A549 (cell line): Measurements from ENCODE around the gene BLTP3A. TPM values are rescaled to one million over a fixed set of nuclear protein-coding genes. Genes with fewer than 3 reads are reported as not detected.

Experiments
- ATAC-seq, 2 experiments: fragments of 200-7000 bp in 1 of 2; fragments of >200 bp in 1 of 2; cut with Nextera tagmentation in 1 of 2; cut with Tn5 transposase in 1 of 2; 3 replicates each; pipeline versions ENCODE4 v1.8.0 to v1.9.1; 2018 to 2020; ENCODE audit warnings: mild to moderate bottlenecking in 1 of 2, moderate library complexity in 1 of 2
- CTCF ChIA-PET: fragments of 300-600 bp; sonication (Branson Sonifier 250); formaldehyde crosslinking; extraction: SDS; loops from one replicate; lab custom pipeline; 2021; ENCODE audit warnings: antibody characterized with exemption, inconsistent platforms; lab: Yijun Ruan, JAX
- POLR2A ChIA-PET: fragments of 350-600 bp; formaldehyde crosslinking; extraction: SDS; loops from one replicate; lab custom pipeline; 2021; ENCODE audit warnings: antibody characterized with exemption, inconsistent platforms; lab: Yijun Ruan, JAX
- DNase-seq, 2 experiments: peaks; one replicate each; pipeline versions ENCODE4 v3.0.0 to v3.0.0-alpha.2; 2011 to 2016; ENCODE audit warnings: low read depth in 1 of 2, low spot score in 1 of 2
- FAIRE-seq: peaks from 2 replicates; lab custom pipeline; 2011; peaks lifted over from hg19 to GRCh38; lab: Jason Lieb, UNC
- H3K27ac ChIP-seq, 2 experiments: fragments of >200 bp; sonication (Bioruptor Twin); formaldehyde crosslinking; 3 replicates each; pipeline ENCODE4 v1.5.1; 2016 to 2017
- H3K4me1 ChIP-seq: fragments of >200 bp; sonication (Bioruptor Twin); formaldehyde crosslinking; 3 replicates; pipeline ENCODE4 v1.6.1; 2016
- H3K4me2 ChIP-seq: fragments of >200 bp; sonication (Bioruptor Twin); formaldehyde crosslinking; 3 replicates; pipeline ENCODE4 v1.6.1; 2016
- H3K4me3 ChIP-seq: fragments of >200 bp; sonication (Bioruptor Twin); formaldehyde crosslinking; 3 replicates; pipeline ENCODE4 v1.5.1; 2016
- H3K9me3 ChIP-seq: fragments of >200 bp; sonication (Bioruptor Twin); formaldehyde crosslinking; 3 replicates; pipeline ENCODE4 v1.6.1; 2016
- BHLHE40 ChIP-seq: IDR thresholded peaks from 2 replicates; pipeline ENCODE4 v1.6.1; 2012; ENCODE audit warnings: low read depth, low read length, inconsistent platforms
- CBX8 ChIP-seq: fragments of 200-600 bp; sonication (generic); IDR thresholded peaks from 2 replicates; pipeline ENCODE4 v1.6.1; 2016
- CHD2 ChIP-seq: fragments of 150-350 bp; IDR thresholded peaks from 2 replicates; pipeline ENCODE4 v1.6.1; 2014; ENCODE audit warnings: low read length; ENCODE audit not compliant: partially characterized antibody
- CHD4 ChIP-seq: fragments of 200-600 bp; sonication (generic); IDR thresholded peaks from 2 replicates; pipeline ENCODE4 v1.6.1; 2016; ENCODE audit warnings: antibody characterized with exemption, mild to moderate bottlenecking, borderline replicate concordance
- EHF ChIP-seq: fragments of 250-450 bp; sonication (Bioruptor Pico); IDR thresholded peaks from 2 replicates; pipeline ENCODE4 v1.5.0; 2020; ENCODE audit warnings: mild to moderate bottlenecking
- FOSL2 ChIP-seq, 2 experiments: fragments of 450-650 bp in 1 of 2; fragments of >200 bp in 1 of 2; sonication (Bioruptor Twin) in 1 of 2; formaldehyde crosslinking; IDR thresholded peaks; 2 replicates each; pipeline versions ENCODE4 v1.5.0 to v1.6.1; 2016 to 2020; ENCODE audit warnings: mild to moderate bottlenecking in 1 of 2, moderate library complexity in 1 of 2
- FOXS1 ChIP-seq: fragments of 250-450 bp; sonication (Bioruptor Pico); IDR thresholded peaks from 2 replicates; pipeline ENCODE4 v1.5.0; 2020; ENCODE audit warnings: mild to moderate bottlenecking, moderate library complexity
- HDAC2 ChIP-seq: fragments of 200-600 bp; sonication (generic); IDR thresholded peaks from 2 replicates; pipeline ENCODE4 v1.6.1; 2016
- HOXB13 ChIP-seq: fragments of 250-450 bp; sonication (Bioruptor Pico); IDR thresholded peaks from 2 replicates; pipeline ENCODE4 v1.5.0; 2020; ENCODE audit warnings: low read depth, mild to moderate bottlenecking, moderate library complexity
- KDM5A ChIP-seq: fragments of 200-600 bp; sonication (generic); IDR thresholded peaks from 2 replicates; pipeline ENCODE4 v1.6.1; 2016; ENCODE audit warnings: antibody characterized with exemption, mild to moderate bottlenecking
- MAFK ChIP-seq: fragments of 450-650 bp; IDR thresholded peaks from 2 replicates; pipeline ENCODE4 v1.6.1; 2014; ENCODE audit not compliant: partially characterized antibody
- MYC ChIP-seq: IDR thresholded peaks from 2 replicates; pipeline ENCODE4 v1.6.1; 2012; ENCODE audit warnings: mild to moderate bottlenecking, inconsistent platforms, low read length, improper control_type of control experiment, borderline replicate concordance
- NPAS2 ChIP-seq: fragments of 250-450 bp; sonication (Bioruptor Pico); IDR thresholded peaks from 2 replicates; pipeline ENCODE4 v1.8.0; 2022; ENCODE audit warnings: mild to moderate bottlenecking, moderate library complexity, borderline replicate concordance
- POLR2AphosphoS2 ChIP-seq: conservative IDR thresholded peaks from 2 replicates; pipeline ENCODE4 v1.6.1; 2012; ENCODE audit warnings: low read length, improper control_type of control experiment, inconsistent platforms
- RAD21 ChIP-seq, 2 experiments: fragments of >200 bp in 1 of 2; sonication (Bioruptor Twin) in 1 of 2; formaldehyde crosslinking in 1 of 2; IDR thresholded peaks in 1 of 2; conservative IDR thresholded peaks in 1 of 2; 2 replicates in 1 of 2; 3 replicates in 1 of 2; pipeline ENCODE4 v1.6.1; 2012 to 2018; ENCODE audit warnings: inconsistent platforms in 1 of 2
- RARB ChIP-seq: fragments of 250-450 bp; sonication (Bioruptor Pico); IDR thresholded peaks from 2 replicates; pipeline ENCODE4 v1.8.0; 2021; ENCODE audit warnings: mild to moderate bottlenecking, moderate library complexity
- RFX5 ChIP-seq: fragments of 450-650 bp; IDR thresholded peaks from 2 replicates; pipeline ENCODE4 v1.7.1; 2014; ENCODE audit warnings: antibody characterized with exemption, mild to moderate bottlenecking, moderate library complexity
- RNF2 ChIP-seq: fragments of 200-600 bp; sonication (generic); IDR thresholded peaks from 2 replicates; pipeline ENCODE4 v1.6.1; 2016; ENCODE audit warnings: low read depth, mild to moderate bottlenecking, antibody characterized with exemption, moderate library complexity, borderline replicate concordance
- SMC3 ChIP-seq: fragments of >200 bp; sonication (Bioruptor Twin); formaldehyde crosslinking; IDR thresholded peaks from 3 replicates; pipeline ENCODE4 v1.6.1; 2018; ENCODE audit warnings: inconsistent platforms
- ZSCAN20 ChIP-seq: fragments of 250-450 bp; sonication (Bioruptor Pico); IDR thresholded peaks from 2 replicates; pipeline ENCODE4 v1.8.0; 2022; ENCODE audit warnings: mild to moderate bottlenecking, moderate library complexity
- WGBS: methylation state at CpG from one replicate; pipeline ENCODE4 v1.1.6; 2017; ENCODE audit errors: missing lambda C conversion rate; 5-methylcytosine and 5-hydroxymethylcytosine counted together
- polyA plus RNA-seq, 4 experiments: library from polyadenylated mRNA; depleted of rRNA in 3 of 4; stranded (reverse); fragments of >200 nt; fragmentation: RNase III in 1 of 4; extraction: RNeasy Plus Mini Kit Qiagen cat#74134 plus additional on column Dnase treatment in 1 of 4; gene quantifications; 2 replicates in 3 of 4; 3 replicates in 1 of 4; pipeline ENCODE4 v1.2.3, GENCODE V29; 2011 to 2017
- TF ChIP-seq, protein P1 (sequence below): fragments of 150-350 bp; IDR thresholded peaks from 2 replicates; pipeline ENCODE4 v1.6.1; 2014; ENCODE audit warnings: low read depth, mild to moderate bottlenecking, low read length
- TF ChIP-seq, protein P2 (sequence below): fragments of 250-450 bp; sonication (Bioruptor Pico); IDR thresholded peaks from 2 replicates; pipeline ENCODE4 v1.5.0; 2021; ENCODE audit warnings: mild to moderate bottlenecking, moderate library complexity, borderline replicate concordance
- TF ChIP-seq, protein P3 (sequence below): fragments of 250-450 bp; sonication (Bioruptor Pico); IDR thresholded peaks from 2 replicates; pipeline ENCODE4 v1.5.0; 2020; ENCODE audit warnings: low read depth, mild to moderate bottlenecking, moderate library complexity
- TF ChIP-seq, protein P4 (sequence below): fragments of >200 bp; sonication (Bioruptor Twin); formaldehyde crosslinking; IDR thresholded peaks from 3 replicates; pipeline ENCODE4 v1.5.1; 2016

Gene BLTP3A
- polyA plus RNA-seq, 2 of the 4 experiments (the other 2 are of a cell fraction) = 4.2 to 15.0 TPM

DNA sequence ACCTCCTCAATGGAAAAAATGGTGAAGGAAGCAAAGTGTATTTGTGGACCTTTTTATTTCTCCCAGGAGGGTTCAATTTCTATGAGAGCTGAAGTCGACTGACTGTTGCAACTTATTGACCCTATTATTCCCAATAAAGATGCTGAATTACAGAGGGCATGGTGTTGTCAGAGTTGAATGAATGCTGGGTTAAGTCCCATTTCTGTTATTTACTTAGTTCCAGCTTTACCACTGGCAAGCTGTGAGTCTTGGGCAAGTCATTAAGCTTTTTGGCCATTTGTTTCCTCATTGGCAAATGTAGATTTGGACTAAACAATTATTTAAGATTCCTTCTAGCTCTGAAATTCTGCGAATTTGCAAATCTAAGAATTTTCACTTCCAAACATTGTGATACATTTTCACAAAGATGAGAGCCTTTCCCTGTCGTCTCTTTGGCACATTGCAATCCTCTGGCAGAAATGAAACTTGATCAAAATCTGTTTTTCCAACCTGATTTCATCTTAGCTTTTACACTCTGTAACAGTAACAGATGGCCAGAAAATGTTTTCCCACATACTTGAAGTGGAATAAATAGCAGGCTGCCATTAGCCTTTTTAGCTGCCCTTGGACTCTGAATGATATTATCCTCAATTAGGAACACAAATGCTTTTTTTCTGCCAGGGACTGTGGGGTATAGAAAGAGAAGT, 21.3 kb downstream of the BLTP3A start (continued):
- TF ChIP-seq RARB (CRISPR knock-in tag) (no peak), FOSL2 (IDR thresholded peaks at IDR 0.05) (no peak), FOSL2 (CRISPR knock-in tag; IDR thresholded peaks at IDR 0.05) (no peak), RNF2 (no peak), CHD4 (no peak), RFX5 (no peak), NPAS2 (no peak), MYC (no peak), FOXS1 (no peak), SMC3 (no peak)
- TF ChIP-seq, protein P1, sequence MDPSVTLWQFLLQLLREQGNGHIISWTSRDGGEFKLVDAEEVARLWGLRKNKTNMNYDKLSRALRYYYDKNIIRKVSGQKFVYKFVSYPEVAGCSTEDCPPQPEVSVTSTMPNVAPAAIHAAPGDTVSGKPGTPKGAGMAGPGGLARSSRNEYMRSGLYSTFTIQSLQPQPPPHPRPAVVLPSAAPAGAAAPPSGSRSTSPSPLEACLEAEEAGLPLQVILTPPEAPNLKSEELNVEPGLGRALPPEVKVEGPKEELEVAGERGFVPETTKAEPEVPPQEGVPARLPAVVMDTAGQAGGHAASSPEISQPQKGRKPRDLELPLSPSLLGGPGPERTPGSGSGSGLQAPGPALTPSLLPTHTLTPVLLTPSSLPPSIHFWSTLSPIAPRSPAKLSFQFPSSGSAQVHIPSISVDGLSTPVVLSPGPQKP = no peak

DNA sequence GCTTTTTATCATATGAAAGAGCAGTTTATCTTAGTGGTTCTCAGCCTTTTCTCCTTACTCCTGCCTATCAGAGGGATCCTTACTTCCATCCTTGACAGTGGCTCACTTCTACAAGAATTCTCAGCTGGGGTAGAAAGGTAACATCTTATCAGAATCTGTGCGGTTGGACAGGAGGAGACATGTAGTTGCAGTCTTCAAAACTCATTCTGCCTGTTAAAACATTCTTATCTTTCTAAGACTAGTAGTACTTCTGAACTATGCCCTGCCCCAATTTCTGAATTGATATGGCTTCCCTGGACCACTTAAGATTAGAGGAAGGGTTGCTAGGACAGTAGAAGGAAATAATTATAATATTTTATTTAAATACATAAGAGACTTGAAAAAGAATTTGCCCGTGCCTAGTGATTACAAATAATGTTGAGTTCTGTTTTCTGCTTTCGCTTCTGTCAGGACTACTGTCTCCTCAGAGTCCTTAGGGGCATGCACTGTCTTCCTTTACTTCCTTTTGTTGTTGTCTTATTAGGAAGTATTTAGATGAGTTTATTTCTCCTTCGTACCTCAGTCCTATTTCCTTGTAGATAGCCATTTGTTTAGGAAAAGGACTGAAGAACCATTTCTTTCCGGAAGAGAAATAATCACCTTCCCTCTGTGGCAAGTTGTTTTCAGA, 24.9 kb downstream of the BLTP3A start:
- no peak for TF ChIP-seq MAFK
- no peak for TF ChIP-seq HDAC2
- TF ChIP-seq, protein P2, sequence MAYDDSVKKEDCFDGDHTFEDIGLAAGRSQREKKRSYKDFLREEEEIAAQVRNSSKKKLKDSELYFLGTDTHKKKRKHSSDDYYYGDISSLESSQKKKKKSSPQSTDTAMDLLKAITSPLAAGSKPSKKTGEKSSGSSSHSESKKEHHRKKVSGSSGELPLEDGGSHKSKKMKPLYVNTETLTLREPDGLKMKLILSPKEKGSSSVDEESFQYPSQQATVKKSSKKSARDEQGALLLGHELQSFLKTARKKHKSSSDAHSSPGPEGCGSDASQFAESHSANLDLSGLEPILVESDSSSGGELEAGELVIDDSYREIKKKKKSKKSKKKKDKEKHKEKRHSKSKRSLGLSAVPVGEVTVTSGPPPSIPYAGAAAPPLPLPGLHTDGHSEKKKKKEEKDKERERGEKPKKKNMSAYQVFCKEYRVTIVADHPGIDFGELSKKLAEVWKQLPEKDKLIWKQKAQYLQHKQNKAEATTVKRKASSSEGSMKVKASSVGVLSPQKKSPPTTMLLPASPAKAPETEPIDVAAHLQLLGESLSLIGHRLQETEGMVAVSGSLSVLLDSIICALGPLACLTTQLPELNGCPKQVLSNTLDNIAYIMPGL = no peak
- no peak for TF ChIP-seq ZSCAN20
- no peak for TF ChIP-seq MYC
- TF ChIP-seq, protein P3, sequence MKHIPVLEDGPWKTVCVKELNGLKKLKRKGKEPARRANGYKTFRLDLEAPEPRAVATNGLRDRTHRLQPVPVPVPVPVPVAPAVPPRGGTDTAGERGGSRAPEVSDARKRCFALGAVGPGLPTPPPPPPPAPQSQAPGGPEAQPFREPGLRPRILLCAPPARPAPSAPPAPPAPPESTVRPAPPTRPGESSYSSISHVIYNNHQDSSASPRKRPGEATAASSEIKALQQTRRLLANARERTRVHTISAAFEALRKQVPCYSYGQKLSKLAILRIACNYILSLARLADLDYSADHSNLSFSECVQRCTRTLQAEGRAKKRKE (CRISPR knock-in tag) = no peak
- TF ChIP-seq, protein P1 = no peak
- TF ChIP-seq, all 56 proteins: peak for 0
- CTCF ChIA-PET = interaction anchor here (0.9 kb wide), 1 partner anchor 13 kb away, joined by 3 read pairs; no protein-coding TSS in a partner anchor
- Histone ChIP-seq H3K9me3 (no peaks in the 10 kb centered on the region), H3K4me3 (no peak overlapping the region), H3K27ac (no peak overlapping the region), H3K4me1 (peaks cover 7% of the 10 kb centered on the region; the same call in 1 of the 3 replicates), H3K4me2 (no peak overlapping the region)
- FAIRE-seq = no peak
- WGBS = 86% methylated on average over 5 of the region's 5 CpGs
- ATAC-seq = no peak
- POLR2A ChIA-PET = no interaction called here
- no peak for DNase-seq

DNA sequence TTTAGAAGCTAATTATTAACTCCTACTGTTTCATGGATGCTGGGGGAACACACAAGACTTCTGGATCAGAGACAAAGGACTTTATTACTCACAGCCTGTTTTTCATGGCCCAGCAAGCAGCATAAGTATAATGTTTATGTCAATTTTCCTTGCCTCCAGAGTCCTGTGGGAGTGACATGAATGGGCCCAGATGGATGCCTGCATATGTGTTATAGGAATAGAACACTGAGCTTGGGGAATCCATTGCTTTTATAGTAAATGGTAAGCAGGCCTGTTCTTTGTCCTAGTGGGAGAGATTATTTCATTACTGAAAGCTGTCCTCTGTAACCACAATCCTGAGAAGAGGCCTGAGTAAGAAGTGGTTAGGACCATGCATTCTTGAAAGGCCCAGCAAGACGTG, 25.6 kb downstream of the BLTP3A start:
- TF ChIP-seq HOXB13 = no peak
- no peak for TF ChIP-seq RAD21 (conservative IDR thresholded peaks at IDR 0.05 in 1 of 2, IDR thresholded peaks at IDR 0.05 in 1 of 2)
- TF ChIP-seq KDM5A = no peak
- TF ChIP-seq BHLHE40 = no peak
- TF ChIP-seq CBX8 = no peak
- no peak for TF ChIP-seq CHD2
- TF ChIP-seq POLR2AphosphoS2 = no peak
- TF ChIP-seq CHD4 = no peak
- TF ChIP-seq, protein P4, sequence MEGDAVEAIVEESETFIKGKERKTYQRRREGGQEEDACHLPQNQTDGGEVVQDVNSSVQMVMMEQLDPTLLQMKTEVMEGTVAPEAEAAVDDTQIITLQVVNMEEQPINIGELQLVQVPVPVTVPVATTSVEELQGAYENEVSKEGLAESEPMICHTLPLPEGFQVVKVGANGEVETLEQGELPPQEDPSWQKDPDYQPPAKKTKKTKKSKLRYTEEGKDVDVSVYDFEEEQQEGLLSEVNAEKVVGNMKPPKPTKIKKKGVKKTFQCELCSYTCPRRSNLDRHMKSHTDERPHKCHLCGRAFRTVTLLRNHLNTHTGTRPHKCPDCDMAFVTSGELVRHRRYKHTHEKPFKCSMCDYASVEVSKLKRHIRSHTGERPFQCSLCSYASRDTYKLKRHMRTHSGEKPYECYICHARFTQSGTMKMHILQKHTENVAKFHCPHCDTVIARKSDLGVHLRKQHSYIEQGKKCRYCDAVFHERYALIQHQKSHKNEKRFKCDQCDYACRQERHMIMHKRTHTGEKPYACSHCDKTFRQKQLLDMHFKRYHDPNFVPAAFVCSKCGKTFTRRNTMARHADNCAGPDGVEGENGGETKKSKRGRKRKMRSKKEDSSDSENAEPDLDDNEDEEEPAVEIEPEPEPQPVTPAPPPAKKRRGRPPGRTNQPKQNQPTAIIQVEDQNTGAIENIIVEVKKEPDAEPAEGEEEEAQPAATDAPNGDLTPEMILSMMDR = no peak
- TF ChIP-seq EHF (CRISPR knock-in tag) = no peak
- WGBS = 81% methylated on average over 1 of the region's 1 CpG
- no peak for DNase-seq
- Histone ChIP-seq H3K4me2 (no peak overlapping the region), H3K9me3 (no peaks in the 10 kb centered on the region), H3K4me1 (peaks cover 7% of the 10 kb centered on the region; the same call in 1 of the 3 replicates), H3K4me3 (no peak overlapping the region), H3K27ac (no peak overlapping the region)
- no peak for FAIRE-seq
- POLR2A ChIA-PET = no interaction called here
- CTCF ChIA-PET = interaction anchor here (0.8 kb wide), 1 partner anchor 26 kb away, joined by 3 read pairs; the partner anchor contains the start of gene BLTP3A
- ATAC-seq = no peak
